Activated naive CD8-positive, alpha-beta T cell treated with anti-CD3 and anti-CD28 coated beads, Interleukin-2, amount 50 U/mL, for 16 hours (primary cell): ENCODE measurements around the gene SYTL2.

Source experiments
- DNase-seq: peaks from one replicate; pipeline ENCODE4 v3.0.0-alpha.2; 2020; ENCODE audit warnings: low read depth, low spot score

SYTL2 gene

GRCh38 chr11:85732965-85733364 is 78.0 kb downstream of the SYTL2 start:
- no peak for DNase-seq

DNA sequence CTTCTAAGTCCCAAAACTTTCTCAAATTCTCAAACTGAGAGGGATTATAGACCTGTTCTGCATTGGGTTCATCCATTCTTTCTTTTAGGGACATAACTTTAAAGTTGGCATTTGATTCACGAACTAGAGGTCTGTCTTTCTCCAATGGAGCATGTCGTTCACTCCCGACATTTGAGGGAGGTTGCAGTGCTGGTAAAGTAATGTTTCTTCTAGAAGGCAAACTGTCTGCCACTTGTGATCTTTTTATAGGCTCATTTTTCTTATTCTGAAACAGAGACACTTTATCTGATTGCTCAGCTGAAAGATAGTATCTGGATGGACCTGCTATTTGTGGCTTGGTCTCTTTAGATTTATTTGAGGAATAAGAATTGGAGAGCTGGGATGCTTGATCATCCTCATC is 84.6 kb downstream of the SYTL2 start:
- no peak for DNase-seq

- DNase-seq, result no peak
Measured at GRCh38 chr11:85725510-85726258, 85.3 kb downstream of the SYTL2 start.

- DNase-seq, result no peak
Measured at GRCh38 chr11:85724748-85725465, 86.0 kb downstream of the SYTL2 start.

GRCh38 chr11:85723088-85723487 is 87.9 kb downstream of the SYTL2 start:
- no peak for DNase-seq

DNA sequence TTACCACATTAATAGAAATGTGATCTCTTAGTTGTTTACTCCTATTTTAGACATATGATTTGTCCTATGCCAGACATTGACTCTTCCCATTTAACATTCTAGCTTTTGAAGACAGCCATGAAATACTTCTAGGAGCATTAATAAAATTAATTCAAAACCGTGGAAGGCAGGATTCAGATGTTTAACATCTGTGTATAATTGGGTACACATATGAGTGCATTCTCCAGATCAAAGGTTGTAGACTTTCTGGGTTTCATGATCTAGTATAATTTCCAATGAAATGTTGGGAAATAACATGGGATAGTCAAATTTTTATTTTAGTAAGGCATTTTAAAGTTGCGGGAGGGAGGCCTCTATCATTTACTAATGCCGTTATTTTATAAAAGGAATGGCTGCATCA is 89.8 kb downstream of the SYTL2 start:
- no peak for DNase-seq

DNA sequence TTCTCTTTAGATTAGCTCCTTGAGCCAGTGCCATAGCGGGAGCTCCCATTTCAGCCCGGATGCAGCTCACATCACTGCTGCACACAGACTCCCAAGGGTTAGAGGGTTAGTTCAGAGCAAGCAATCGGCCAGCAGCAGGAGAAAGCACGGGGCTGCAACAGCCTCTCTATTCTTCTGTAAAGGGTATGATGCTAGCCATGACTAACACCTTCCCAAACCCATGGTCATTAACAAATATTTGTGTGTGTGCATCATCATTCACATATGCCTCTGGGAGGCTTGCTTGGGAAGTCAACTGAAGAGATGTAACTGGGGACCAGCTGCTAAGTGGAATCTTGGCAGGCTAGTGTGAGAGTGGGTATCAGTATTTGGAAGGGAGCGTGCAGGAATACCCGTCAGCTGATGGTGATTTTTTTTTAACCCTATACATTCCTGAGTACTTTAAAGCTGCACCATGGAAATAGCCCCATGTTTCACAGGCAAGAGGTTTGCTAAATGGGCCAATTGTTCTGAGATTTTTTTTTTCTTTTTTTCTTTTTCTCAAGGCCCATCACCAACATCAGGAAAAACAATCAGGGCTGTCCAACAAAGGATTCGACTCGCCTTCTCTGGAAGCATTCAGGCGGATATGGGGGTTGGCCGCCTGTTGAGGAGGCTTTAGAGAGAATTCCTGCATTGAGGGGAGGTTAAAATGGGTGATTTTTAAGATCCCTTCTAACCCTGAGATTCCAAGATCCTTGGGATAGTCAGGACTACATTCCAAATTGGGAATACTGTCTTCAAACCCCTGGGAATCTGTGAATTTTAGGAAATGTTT is 91.7 kb downstream of the SYTL2 start:
- DNase-seq, result no peak

- DNase-seq, result no peak
Measured at GRCh38 chr11:85718126-85718943, 92.6 kb downstream of the SYTL2 start.

DNA sequence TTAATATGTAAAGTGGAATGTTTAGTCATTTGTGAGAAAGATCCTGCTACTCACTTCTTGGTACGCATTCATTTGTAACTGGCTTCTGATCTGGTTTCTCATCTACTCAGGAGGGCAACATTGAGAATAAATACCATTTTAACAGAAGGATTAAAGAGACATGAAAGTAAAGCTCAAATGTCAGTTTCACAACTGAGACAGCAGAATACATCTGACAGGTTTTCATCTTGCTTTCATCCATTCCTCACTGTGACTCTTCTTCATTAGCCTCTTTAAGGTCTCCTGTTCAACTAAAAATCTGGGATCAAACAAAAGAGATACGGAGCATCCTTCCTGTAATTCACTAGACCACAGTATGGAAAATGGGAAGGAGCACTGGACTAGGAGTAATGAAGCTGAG is 93.5 kb downstream of the SYTL2 start:
- no peak for DNase-seq

- DNase-seq, result no peak
Measured at GRCh38 chr11:85712953-85713352, 98.0 kb downstream of the SYTL2 start.

DNA sequence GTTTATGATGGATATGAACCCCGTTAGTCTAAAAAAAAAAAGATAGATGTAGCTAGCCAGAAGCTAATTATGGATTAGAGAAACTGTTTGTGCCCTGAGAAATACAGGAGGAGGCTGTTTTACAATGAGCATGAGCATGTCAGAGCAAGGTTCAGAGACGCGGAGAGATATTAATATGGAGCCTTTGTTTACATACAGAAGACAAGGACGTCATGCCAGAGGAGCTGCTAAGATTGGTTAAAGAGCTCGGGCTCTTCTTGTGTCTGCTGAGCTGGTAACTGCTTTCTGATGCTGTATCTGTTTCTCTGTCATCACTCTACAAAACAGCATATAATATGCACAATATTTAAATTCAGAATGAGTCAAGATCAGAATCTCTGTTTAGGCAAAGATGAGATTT is 100.0 kb downstream of the SYTL2 start:
- DNase-seq, result no peak

- no peak for DNase-seq
Measured at GRCh38 chr11:85709941-85710702, 100.8 kb downstream of the SYTL2 start.

- no peak for DNase-seq
Measured at GRCh38 chr11:85705800-85706199, 105.1 kb downstream of the SYTL2 start.

GRCh38 chr11:85704967-85705366 is 106.0 kb downstream of the SYTL2 start:
- no peak for DNase-seq

DNA sequence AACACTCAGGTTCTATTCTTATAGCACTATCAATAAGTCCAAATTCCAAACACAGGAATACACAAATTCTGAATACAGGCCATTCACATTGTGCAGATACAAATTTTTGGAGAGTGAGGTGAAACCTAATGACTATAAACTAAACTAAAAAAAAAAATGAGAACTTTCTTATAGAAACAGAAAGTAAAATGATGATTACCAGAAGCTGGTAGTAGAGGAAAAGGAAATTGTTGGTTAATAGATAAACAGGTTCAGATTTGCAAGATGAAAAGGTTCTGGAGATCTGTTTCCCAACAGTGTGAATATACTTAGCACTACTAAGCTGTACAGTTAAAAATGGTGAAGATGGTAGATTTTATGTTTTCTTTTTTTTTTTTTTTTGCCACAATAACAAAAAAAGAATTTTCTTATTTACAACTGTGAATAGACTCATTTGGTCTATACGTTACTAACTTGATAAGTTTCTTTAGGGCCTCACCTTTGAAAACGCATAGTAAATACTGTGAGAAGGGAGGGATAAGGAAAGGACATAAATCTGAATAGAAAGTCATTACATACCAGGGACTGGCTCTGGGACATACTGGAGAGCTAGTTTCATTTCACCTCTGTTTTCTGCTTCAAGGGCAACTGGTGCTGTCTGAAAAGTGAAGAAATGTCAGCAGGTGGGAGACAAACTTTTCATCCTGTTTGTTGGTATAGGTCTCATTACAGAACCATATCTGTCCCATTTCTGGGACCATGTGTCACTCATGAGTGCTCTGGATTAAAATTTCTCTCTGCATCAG is 110.8 kb downstream of the SYTL2 start:
- no peak for DNase-seq

DNA sequence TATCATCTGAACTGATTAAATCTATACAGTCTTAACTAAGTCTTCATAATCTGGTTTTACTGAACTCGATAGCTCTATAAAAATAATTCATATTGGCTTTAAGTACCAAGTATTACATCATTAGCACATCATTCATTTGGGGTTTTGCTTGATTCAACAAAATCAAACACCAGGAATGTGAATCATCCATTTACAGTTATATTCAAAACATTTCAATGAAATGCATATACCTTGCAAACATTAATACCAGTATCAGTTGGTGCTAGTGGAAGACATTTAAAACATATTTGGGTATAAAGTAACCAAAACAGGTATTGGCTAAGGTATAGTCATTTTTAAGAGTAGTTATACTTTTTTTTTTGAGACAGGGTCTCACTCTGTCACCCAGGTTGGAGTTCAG is 112.7 kb downstream of the SYTL2 start:
- no peak for DNase-seq

DNA sequence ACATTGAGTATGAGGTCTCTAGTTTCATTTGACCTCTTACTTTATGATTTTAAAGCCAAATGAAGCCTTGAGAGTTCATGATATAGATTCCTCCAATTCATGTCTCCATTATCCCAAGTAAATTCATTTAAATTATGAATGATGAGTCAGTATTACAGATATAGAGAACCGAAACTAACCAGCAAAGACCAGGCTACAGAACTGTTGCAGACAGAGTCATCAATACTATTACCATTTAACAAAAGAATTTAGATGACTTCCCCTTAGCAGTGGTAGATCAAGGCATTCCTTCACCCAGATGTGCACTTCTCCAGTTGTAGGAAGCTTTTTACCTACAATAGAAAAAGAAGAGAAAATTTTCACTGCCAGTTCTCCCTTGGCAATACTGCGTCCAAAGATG is 113.2 kb downstream of the SYTL2 start:
- DNase-seq, result no peak

DNA sequence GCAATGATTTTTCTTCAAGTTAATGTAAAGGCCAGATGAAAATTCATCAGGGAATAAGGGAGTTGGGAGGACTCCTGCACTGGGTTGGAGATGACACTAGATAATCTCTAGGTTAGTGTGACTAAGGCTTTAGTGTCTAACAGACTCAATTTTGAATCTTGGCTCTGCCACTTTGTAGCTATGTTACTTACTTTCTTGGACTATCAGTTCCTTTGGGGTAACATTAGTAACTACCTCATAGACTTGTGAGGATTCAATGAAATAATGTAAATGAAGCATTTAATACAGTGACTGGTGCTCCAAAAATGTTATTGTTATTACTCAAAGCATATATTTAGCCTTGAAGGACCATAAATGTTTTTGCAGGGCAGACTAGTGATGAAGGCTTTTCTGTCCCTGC is 115.4 kb downstream of the SYTL2 start:
- DNase-seq, result no peak

DNA sequence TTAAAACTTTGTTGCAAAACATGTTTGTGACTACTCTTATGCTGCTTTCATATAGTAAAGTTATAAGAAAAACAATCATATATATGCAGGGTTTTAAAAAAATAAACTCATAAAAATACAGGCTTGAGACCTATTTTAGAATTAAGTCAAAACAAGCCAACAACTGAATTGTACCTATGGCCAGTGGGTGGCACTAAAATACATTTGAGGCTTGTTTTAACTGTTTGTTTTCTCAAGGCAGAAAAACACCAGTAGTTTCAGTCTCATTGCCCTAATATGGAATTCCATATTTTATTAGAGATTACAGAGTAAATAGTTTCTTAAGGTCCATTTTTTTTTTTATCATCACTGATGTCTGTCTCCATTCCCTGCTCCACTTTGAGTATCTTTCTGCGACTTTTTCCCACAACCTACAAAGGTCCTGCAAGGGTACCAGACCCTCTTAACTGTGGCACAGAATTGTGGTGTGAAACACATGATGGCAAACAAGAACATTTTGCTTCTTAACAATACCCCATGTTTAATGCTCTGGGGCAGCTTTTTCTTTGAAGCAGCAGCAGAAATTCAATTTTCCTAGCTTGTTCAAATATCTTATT is 116.5 kb downstream of the SYTL2 start:
- no peak for DNase-seq
